Activated CD4-positive, alpha-beta T cell treated with anti-CD3 and anti-CD28 coated beads, Interleukin-2, Interleukin-4, amounts not matched to agents 100 ng/mL and 50 ng/mL, durations not matched to agents 16 hours and 8 hours (primary cell): Measurements from ENCODE around the gene SELL.
"Not testable (repeated sequence)": the region's sequence is repeated elsewhere in the genome, so short reads cannot be mapped to it uniquely, and the experiment has no call there.

Experiments
- DNase-seq: peaks from one replicate; pipeline ENCODE4 v3.0.0-alpha.2; 2020; ENCODE audit warnings: low spot score

The SELL gene

GRCh38 chr1:169667227-169667639 lies 44.2 kb downstream of the SELL start:
- not testable (repeated sequence) for DNase-seq

GRCh38 chr1:169662680-169663079 lies 48.7 kb downstream of the SELL start:
- not testable (repeated sequence) for DNase-seq

GRCh38 chr1:169661066-169661465 lies 50.4 kb downstream of the SELL start:
- DNase-seq: not testable (repeated sequence)

GRCh38 chr1:169658777-169659176 lies 52.6 kb downstream of the SELL start:
- DNase-seq: not testable (repeated sequence)

GRCh38 chr1:169653873-169654272 lies 57.5 kb downstream of the SELL start:
- no peak for DNase-seq

GRCh38 chr1:169651035-169651434 lies 60.4 kb downstream of the SELL start:
- no peak for DNase-seq

GRCh38 chr1:169650551-169650950 lies 60.9 kb downstream of the SELL start:
- DNase-seq: no peak

GRCh38 chr1:169648709-169649108 lies 62.7 kb downstream of the SELL start:
- no peak for DNase-seq

GRCh38 chr1:169648187-169648586 lies 63.2 kb downstream of the SELL start:
- DNase-seq: no peak

GRCh38 chr1:169647512-169647911 lies 63.9 kb downstream of the SELL start:
- DNase-seq: no peak

- no peak for DNase-seq
These were observed 67.1 kb downstream of the SELL start for GRCh38 chr1:169644297-169644696.
